HG02973 (cell line): ENCODE measurements around the gene PTCRA.

Experiments used
- ATAC-seq: cut with Tn5 transposase; IDR thresholded peaks from one replicate; pipeline ENCODE4 v1.9.1; 2021; ENCODE audit warnings: moderate library complexity; ENCODE audit not compliant: unreplicated experiment

Gene PTCRA

DNA sequence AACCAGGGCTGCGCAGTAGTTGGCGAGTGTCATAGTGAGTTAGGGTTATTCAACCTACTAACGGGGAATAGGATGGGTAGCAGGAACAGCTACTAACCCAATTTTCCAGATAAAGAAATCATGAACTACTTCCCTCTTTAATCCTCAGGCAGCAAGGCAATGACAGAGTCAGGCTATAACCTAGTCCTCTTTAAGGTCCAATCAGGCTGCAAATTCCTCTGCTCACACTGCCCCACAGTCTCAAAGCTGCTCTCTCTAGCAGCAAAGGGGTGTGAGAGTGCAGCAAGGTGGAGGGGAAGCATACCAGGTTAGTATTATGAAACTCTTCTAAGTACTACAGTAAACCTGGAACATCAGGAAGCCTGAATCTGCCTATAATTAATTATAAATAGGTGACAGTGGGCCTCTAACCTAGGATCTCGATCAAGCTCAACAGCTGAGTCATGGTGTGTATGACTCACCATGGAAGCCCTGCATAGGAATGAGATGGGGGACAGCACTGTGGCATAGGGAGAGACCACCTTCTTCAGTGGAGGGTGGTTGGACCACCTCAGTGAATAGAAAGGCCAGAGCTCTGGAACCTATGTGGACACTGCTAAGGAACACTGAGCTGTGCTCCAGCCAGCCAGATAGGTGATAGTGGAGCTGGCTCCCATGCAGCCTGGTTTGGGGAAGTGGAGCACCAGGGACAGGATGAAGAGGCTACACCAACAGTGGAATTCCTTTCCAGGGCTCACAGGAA lies 55.2 kb downstream of the PTCRA start:
- no peak for ATAC-seq

DNA sequence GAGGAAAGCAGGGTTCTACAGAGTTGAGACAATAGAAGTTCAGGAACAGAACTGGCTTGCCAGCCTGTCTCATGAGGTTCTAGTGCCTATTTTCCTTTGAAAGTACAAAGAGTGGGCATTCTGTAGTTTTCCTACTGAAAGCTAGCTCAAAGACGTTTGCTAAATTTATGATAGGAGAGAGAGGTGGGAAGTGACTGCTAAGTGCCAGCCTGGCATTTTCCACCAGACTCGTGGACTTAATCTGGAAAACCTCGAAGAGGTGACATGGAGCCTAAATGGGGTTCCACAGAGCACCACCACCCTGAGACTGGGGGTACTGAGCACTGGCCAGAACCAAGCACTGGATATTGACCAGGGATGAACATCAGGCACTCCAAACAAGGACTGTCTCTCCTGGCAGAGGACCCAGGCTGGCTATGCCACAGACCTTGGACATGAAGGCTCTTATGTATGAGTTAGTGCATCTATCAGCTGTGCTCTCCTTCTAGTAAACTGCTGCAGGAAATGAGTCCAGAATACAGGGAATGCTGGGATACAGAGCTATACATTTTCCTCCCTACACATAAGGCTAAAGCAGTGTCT lies 56.0 kb downstream of the PTCRA start:
- no peak for ATAC-seq

DNA sequence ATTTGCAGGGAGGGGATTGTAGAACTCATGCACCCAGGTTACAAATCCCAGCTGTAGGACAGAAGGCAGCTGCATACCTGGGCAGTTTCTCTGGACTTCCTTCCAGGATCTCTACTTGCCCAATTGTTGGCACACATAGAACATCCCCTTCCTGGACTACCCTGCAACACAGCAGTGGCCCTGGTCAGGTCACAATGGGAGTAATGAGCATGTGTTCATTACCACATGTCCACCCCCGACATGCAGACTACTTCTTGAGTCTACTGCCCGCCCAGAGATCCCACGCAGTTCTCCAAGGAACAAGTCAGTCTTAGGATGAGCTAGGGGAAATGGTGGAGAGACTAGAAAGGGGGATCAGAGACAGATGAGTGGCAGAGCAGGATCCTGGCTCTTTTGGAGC lies 58.1 kb downstream of the PTCRA start:
- no peak for ATAC-seq

DNA sequence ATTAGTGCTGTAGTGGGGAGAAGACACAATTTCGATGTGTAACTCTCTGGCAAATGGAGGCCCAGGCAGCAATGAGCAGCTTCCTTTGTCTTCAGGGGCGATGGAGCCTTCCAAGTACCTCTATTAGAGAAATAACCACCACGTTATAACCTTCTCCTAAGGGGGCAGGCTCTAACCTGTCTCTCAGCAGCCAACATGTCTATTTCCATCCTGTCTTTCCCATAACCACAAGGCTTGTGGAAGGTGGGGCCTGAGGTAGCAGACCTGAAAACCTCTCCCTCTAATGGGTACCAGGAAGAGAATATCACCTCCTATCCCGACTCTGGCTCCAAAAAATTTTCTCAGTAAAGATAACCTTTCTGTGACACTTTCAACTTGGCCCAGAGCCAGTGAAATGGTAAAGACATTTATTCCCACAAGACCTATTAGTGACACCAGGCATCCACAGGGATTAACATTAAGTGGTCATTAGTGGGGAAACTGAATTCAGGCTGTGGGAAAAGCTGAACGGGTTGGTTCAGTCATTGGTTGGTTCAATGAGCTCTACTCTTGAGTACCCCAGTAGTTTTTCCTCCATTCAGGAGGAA lies 59.2 kb downstream of the PTCRA start:
- ATAC-seq, result no peak
